Measurements from ENCODE around the gene TCEANC2. TPM values are rescaled to one million over a fixed set of nuclear protein-coding genes. Genes with fewer than 3 reads are reported as not detected.
"Not testable (repeated sequence)": the region's sequence is repeated elsewhere in the genome, so short reads cannot be mapped to it uniquely, and the experiment has no call there.

The TCEANC2 gene
- total RNA-seq, 2 donors from 2014 or later: 2.0 to 7.8 TPM

DNA sequence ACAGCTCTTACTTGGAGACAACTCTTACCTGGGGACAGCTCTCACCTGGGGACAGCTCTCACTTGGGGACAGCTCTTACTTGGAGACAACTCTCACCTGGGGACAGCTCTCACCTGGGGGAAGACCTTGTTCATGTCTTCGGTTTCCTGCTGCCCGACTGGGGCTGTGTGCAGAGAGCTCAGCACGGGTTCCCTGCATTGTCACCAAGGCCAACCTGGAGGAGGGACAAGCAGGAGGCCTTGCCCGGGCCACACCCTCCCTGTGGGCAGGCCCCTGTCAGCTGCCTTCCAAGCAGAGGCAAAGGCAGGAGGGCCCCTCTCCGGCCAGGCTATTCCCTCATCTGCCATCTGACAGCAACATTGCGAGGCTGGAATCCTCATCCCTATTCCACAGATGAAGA is 35.4 kb upstream of the TCEANC2 start, which contains the start of gene LDLRAD1:
Gene LDLRAD1 (minus strand): TSS at position 208 of the 400 bp plus-strand sequence. CDS start 74 bp downstream, at position 134.
- Histone ChIP-seq H3K36me3 (no peaks in the 10 kb centered on the region), H3K9me3 (no peaks in the 10 kb centered on the region), H3K27ac (no peak within 1 kb of the TSS), H3K4me3 (no peak within 1 kb of the TSS), H3K27me3 (replicated peaks; ENCODE audit: insufficient read depth) (no peaks in the 10 kb centered on the region), H3K4me1 (ENCODE audit: control insufficient read depth in 1 of 2, low read depth in 2 of 2) (no peaks in the 10 kb centered on the region)
- no peak for ATAC-seq (ENCODE audit: insufficient number of reproducible peaks, low FRiP score, low read depth)
- TF ChIP-seq, protein P1, sequence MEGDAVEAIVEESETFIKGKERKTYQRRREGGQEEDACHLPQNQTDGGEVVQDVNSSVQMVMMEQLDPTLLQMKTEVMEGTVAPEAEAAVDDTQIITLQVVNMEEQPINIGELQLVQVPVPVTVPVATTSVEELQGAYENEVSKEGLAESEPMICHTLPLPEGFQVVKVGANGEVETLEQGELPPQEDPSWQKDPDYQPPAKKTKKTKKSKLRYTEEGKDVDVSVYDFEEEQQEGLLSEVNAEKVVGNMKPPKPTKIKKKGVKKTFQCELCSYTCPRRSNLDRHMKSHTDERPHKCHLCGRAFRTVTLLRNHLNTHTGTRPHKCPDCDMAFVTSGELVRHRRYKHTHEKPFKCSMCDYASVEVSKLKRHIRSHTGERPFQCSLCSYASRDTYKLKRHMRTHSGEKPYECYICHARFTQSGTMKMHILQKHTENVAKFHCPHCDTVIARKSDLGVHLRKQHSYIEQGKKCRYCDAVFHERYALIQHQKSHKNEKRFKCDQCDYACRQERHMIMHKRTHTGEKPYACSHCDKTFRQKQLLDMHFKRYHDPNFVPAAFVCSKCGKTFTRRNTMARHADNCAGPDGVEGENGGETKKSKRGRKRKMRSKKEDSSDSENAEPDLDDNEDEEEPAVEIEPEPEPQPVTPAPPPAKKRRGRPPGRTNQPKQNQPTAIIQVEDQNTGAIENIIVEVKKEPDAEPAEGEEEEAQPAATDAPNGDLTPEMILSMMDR (IDR thresholded peaks at IDR 0.05): no peak
- no peak for DNase-seq (ENCODE audit: low spot score)

DNA sequence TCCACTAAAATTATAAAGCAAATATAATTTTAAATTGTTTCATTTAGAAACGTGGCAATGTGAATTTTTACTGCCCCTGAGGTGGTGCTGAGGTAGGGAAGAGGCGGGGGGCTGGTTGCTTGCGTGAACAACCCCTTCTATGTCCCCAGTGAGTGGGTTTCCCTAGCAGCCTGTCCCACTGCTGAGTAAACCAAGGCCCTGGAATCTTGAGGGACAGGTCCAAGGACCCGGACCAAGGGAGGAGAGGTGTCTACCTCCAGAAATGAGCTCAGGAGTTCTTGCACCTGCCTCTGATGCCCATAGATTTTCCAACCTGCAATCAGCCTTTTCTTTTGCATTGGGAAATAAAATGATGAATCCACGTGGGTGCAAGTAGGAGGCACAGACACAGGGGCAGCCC is 34.8 kb upstream of the TCEANC2 start:
- Histone ChIP-seq H3K9me3 (no peaks in the 10 kb centered on the region), H3K27me3 (replicated peaks; ENCODE audit: insufficient read depth) (no peaks in the 10 kb centered on the region), H3K4me1 (ENCODE audit: control insufficient read depth in 1 of 2, low read depth in 2 of 2) (no peaks in the 10 kb centered on the region), H3K27ac (no peak overlapping the region), H3K36me3 (no peaks in the 10 kb centered on the region), H3K4me3 (no peak overlapping the region)
- ATAC-seq (ENCODE audit: insufficient number of reproducible peaks, low FRiP score, low read depth): no peak
- TF ChIP-seq, protein P1 (IDR thresholded peaks at IDR 0.05): no peak
- DNase-seq (ENCODE audit: low spot score): no peak

DNA sequence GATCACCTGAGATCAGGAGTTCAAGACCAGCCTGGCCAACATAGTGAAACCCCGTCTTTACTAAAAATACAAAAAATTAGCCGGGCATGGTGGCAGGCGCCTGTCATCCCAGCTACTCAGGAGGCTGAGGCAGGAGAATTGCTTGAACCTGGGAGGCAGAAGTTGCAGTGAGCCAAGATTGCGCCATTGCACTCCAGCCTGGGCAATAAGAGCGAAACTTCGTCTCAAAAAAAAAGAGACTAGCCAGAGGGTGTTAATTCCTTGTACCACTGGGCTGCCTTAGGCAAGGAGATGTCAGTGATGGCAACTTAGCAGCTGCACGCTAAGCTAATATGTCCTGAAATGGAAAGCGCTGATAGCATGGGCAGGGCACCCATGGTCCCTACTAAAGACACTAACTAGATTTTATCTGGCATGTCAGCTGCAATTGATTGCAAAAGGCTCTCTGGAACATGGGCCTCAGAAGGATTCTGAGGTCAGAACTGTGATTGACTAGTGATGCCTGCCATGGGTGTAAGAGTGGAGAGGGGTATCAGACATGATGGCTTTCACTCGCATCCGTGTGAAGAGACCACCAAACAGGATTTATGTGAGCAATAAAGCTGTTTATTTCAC is 33.7 kb upstream of the TCEANC2 start:
- not testable (repeated sequence) for H3K27me3 ChIP-seq (replicated peaks; ENCODE audit: insufficient read depth); ATAC-seq (ENCODE audit: insufficient number of reproducible peaks, low FRiP score, low read depth); H3K4me3 ChIP-seq; DNase-seq (ENCODE audit: low spot score); H3K27ac ChIP-seq; H3K9me3 ChIP-seq; H3K4me1 ChIP-seq (ENCODE audit: control insufficient read depth in 1 of 2, low read depth in 2 of 2); H3K36me3 ChIP-seq

DNA sequence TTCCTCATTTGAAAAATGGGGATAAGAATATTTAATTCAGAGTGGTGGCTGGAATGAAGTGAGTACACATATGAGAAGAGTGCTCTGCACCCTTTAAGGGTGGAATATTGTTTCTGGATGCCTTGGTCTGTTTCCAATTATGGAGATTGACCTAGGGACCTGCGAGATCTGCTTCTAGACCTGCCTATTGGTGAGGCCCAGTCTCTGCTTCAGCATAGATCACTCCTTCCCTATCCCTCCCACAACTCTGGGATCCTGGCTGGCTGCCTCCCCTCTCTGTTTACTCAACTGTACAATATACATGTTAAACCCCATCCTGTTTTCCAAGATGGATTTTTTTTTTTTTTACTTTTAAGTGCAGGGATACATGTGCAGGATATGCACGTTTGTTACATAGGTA is 29.1 kb upstream of the TCEANC2 start:
- Histone ChIP-seq H3K4me3 (no peak overlapping the region), H3K9me3 (no peaks in the 10 kb centered on the region), H3K27ac (no peak overlapping the region), H3K36me3 (peaks cover 2% of the 10 kb centered on the region), H3K27me3 (replicated peaks; ENCODE audit: insufficient read depth) (no peaks in the 10 kb centered on the region), H3K4me1 (ENCODE audit: control insufficient read depth in 1 of 2, low read depth in 2 of 2) (no peaks in the 10 kb centered on the region)
- TF ChIP-seq, protein P1 (IDR thresholded peaks at IDR 0.05): no peak
- DNase-seq (ENCODE audit: low spot score) (no peak), ATAC-seq (ENCODE audit: insufficient number of reproducible peaks, low FRiP score, low read depth) (no peak)

DNA sequence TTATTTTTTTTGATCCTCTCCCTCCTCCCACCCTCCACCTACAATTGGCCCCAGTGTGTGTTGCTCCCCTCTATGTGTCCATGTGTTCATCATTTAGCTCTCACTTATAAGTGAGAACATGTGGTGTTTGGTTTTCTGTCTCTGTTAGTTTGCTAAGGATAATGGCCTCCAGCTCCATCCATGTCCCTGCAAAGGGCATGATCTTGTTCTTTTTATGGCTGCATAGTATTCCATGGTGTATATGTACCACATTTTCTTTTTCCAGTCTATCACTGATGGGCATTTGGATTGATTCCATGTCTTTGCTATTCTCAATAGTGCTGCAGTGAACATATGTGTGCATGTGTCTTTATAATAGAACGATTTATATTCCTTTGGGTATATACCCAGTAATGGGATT is 28.6 kb upstream of the TCEANC2 start:
- H3K27ac ChIP-seq; H3K36me3 ChIP-seq; H3K9me3 ChIP-seq; DNase-seq (ENCODE audit: low spot score); H3K4me1 ChIP-seq (ENCODE audit: control insufficient read depth in 1 of 2, low read depth in 2 of 2); ATAC-seq (ENCODE audit: insufficient number of reproducible peaks, low FRiP score, low read depth); H3K27me3 ChIP-seq (replicated peaks; ENCODE audit: insufficient read depth); H3K4me3 ChIP-seq: not testable (repeated sequence)

DNA sequence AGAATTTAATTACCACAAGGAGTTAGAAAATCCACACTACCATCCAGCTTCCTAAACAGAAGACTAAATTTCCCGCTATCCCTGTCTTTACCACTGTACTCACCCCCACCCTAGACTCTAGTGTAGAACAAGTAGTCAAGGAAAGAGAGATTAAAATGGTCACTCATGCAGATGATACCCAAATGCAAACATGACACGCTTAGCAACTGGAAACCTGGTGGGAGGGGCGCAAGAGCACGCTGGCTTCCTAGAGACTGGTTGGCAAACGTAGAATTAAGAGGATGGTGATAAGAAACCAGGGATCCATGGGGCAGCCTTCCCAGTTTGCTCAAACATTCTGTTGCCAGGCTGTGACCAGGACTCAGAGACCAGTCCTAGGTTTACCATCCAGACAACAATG is 25.6 kb upstream of the TCEANC2 start:
- H3K4me1 ChIP-seq (ENCODE audit: control insufficient read depth in 1 of 2, low read depth in 2 of 2): no peaks in the 10 kb centered on the region
- DNase-seq (ENCODE audit: low spot score): no peak
- H3K27ac ChIP-seq: no peak overlapping the region
- TF ChIP-seq, protein P1 (IDR thresholded peaks at IDR 0.05): no peak
- ATAC-seq (ENCODE audit: insufficient number of reproducible peaks, low FRiP score, low read depth): no peak
- H3K9me3 ChIP-seq: no peaks in the 10 kb centered on the region
- H3K27me3 ChIP-seq (replicated peaks; ENCODE audit: insufficient read depth): no peaks in the 10 kb centered on the region
- H3K4me3 ChIP-seq: no peak overlapping the region
- H3K36me3 ChIP-seq: peaks cover 26% of the 10 kb centered on the region
